IMR-90 (cell line): Measurements from ENCODE around the gene FAM177A1. TPM values are rescaled to one million over a fixed set of nuclear protein-coding genes. Genes with fewer than 3 reads are reported as not detected.

Experiments used
- ATAC-seq: fragments of 200-7000 bp; cut with Tn5 transposase; 2 replicates; pipeline ENCODE4 v1.9.1; 2020; ENCODE audit warnings: low read depth, mild to moderate bottlenecking, moderate library complexity
- BruUV-seq: library from RNA; stranded (reverse); fragments of 400-500 nt; replicated peaks from 2 replicates; lab custom pipeline; 2021; lab: Mats Ljungman, UMichigan
- CTCF ChIA-PET: fragments of 300-600 bp; formaldehyde crosslinking; extraction: SDS; loops from one replicate; lab custom pipeline; 2021; ENCODE audit warnings: antibody characterized with exemption; lab: Yijun Ruan, JAX
- POLR2A ChIA-PET: fragments of 300-600 bp; sonication (Branson Sonifier 250); formaldehyde crosslinking; loops from one replicate; lab custom pipeline; 2022; ENCODE audit warnings: antibody characterized with exemption; ENCODE audit not compliant: unreplicated experiment; lab: Charles Lee
- DNase-seq: peaks from one replicate; pipeline ENCODE4 v3.0.0; 2013
- H2AFZ ChIP-seq: replicated peaks from 2 replicates; pipeline ENCODE3; 2013; ENCODE audit warnings: low read length, mild to moderate bottlenecking; ENCODE audit not compliant: poor library complexity
- H2AK5ac ChIP-seq: 2 replicates; pipeline ENCODE4 v1.6.1; 2013; ENCODE audit warnings: low read depth, low read length, inconsistent platforms
- H2AK9ac ChIP-seq: replicated peaks from 2 replicates; pipeline ENCODE3; 2013; ENCODE audit warnings: mild to moderate bottlenecking, low read depth, low read length, moderate library complexity; ENCODE audit not compliant: poor library complexity
- H2BK120ac ChIP-seq: 2 replicates; pipeline ENCODE4 v1.6.1; 2013; ENCODE audit warnings: low read depth, low read length, inconsistent platforms
- H2BK15ac ChIP-seq: 3 replicates; pipeline ENCODE4 v1.6.1; 2013; ENCODE audit warnings: low read depth, low read length, inconsistent platforms
- H2BK20ac ChIP-seq: 2 replicates; pipeline ENCODE4 v1.6.1; 2013; ENCODE audit warnings: low read depth, mild to moderate bottlenecking, inconsistent platforms, low read length, moderate library complexity
- H2BK5ac ChIP-seq: 2 replicates; pipeline ENCODE4 v1.6.1; 2013; ENCODE audit warnings: mild to moderate bottlenecking, low read depth, low read length, inconsistent platforms; ENCODE audit not compliant: poor library complexity, severe bottlenecking
- H3K14ac ChIP-seq: replicated peaks from 2 replicates; pipeline ENCODE4 v1.6.1; 2013; ENCODE audit warnings: low read depth, low read length, inconsistent platforms
- H3K18ac ChIP-seq: 2 replicates; pipeline ENCODE4 v1.6.1; 2013; ENCODE audit warnings: low read depth, low read length, control low read depth
- H3K23ac ChIP-seq: 2 replicates; pipeline ENCODE4 v1.6.1; 2013; ENCODE audit warnings: low read depth, low read length, inconsistent platforms
- H3K27ac ChIP-seq: 2 replicates; pipeline ENCODE4 v1.5.1; 2013; ENCODE audit warnings: mild to moderate bottlenecking, control low read depth, low read length; ENCODE audit not compliant: insufficient read depth
- H3K27me3 ChIP-seq: 2 replicates; pipeline ENCODE4 v1.6.1; 2013; ENCODE audit warnings: low read length; ENCODE audit not compliant: control insufficient read depth, insufficient read depth
- H3K36me3 ChIP-seq: 2 replicates; pipeline ENCODE4 v1.6.1; 2013; ENCODE audit warnings: low read length, mixed read lengths; ENCODE audit not compliant: control insufficient read depth, insufficient read depth
- H3K4ac ChIP-seq: 2 replicates; pipeline ENCODE4 v1.6.1; 2013; ENCODE audit warnings: low read depth, low read length, inconsistent platforms
- H3K4me1 ChIP-seq: 2 replicates; pipeline ENCODE4 v1.6.1; 2013; ENCODE audit warnings: low read length, mixed read lengths; ENCODE audit not compliant: control insufficient read depth, insufficient read depth
- H3K4me2 ChIP-seq: 2 replicates; pipeline ENCODE4 v1.6.1; 2013; ENCODE audit warnings: low read depth, mild to moderate bottlenecking, control low read depth, low read length, moderate library complexity
- H3K4me3 ChIP-seq: 2 replicates; pipeline ENCODE4 v1.5.1; 2013; ENCODE audit warnings: low read depth, mild to moderate bottlenecking, control low read depth, low read length, moderate library complexity; ENCODE audit not compliant: insufficient read depth
- H3K56ac ChIP-seq: 2 replicates; pipeline ENCODE4 v1.6.1; 2013; ENCODE audit warnings: low read length, inconsistent platforms; ENCODE audit not compliant: insufficient read depth; ENCODE audit errors: extremely low read depth
- H3K79me1 ChIP-seq, 2 experiments: 2 replicates each; pipeline ENCODE4 v1.6.1; 2013; ENCODE audit warnings: low read length in 2 of 2, inconsistent platforms in 1 of 2, low read depth in 1 of 2
- H3K9ac ChIP-seq: 2 replicates; pipeline ENCODE4 v1.6.1; 2013; ENCODE audit warnings: low read depth, low read length, control low read depth
- H3K9me1 ChIP-seq: 2 replicates; pipeline ENCODE4 v1.6.1; 2013; ENCODE audit warnings: low read length, inconsistent platforms; ENCODE audit not compliant: insufficient read depth
- H3K9me3 ChIP-seq: 2 replicates; pipeline ENCODE4 v1.6.1; 2013; ENCODE audit warnings: low read length; ENCODE audit not compliant: control insufficient read depth, insufficient read depth
- H4K20me1 ChIP-seq: 2 replicates; pipeline ENCODE4 v1.6.1; 2013; ENCODE audit warnings: low read length, inconsistent platforms; ENCODE audit not compliant: insufficient read depth
- H4K5ac ChIP-seq: 2 replicates; pipeline ENCODE4 v1.6.1; 2013; ENCODE audit warnings: mild to moderate bottlenecking, low read depth, low read length, control low read depth
- H4K8ac ChIP-seq, 2 experiments: 2 replicates each; pipeline ENCODE4 v1.6.1; 2013; ENCODE audit warnings: low read depth in 2 of 2, low read length in 2 of 2, control low read depth in 1 of 2, inconsistent platforms in 1 of 2
- H4K91ac ChIP-seq: 2 replicates; pipeline ENCODE4 v1.6.1; 2013; ENCODE audit warnings: low read depth, low read length, inconsistent platforms; ENCODE audit not compliant: insufficient read depth
- BHLHE40 ChIP-seq: fragments of 150-350 bp; IDR thresholded peaks from 2 replicates; pipeline ENCODE4 v1.6.1; 2016; ENCODE audit warnings: mild to moderate bottlenecking, low read depth, low read length
- CEBPB ChIP-seq: IDR thresholded peaks from 2 replicates; pipeline ENCODE4 v1.6.1; 2012; ENCODE audit warnings: low read depth, low read length, improper control_type of control experiment
- MAZ ChIP-seq: IDR thresholded peaks from 2 replicates; pipeline ENCODE4 v1.6.1; 2012; ENCODE audit warnings: low read depth, mild to moderate bottlenecking, low read length, improper control_type of control experiment, moderate library complexity, borderline replicate concordance
- NFE2L2 ChIP-seq: fragments of 150-350 bp; IDR thresholded peaks from 2 replicates; pipeline ENCODE4 v1.6.1; 2016; ENCODE audit warnings: low read depth, mild to moderate bottlenecking, low read length
- RAD21 ChIP-seq: IDR thresholded peaks from 2 replicates; pipeline ENCODE4 v1.6.1; 2012; ENCODE audit warnings: low read length, improper control_type of control experiment
- SMC3 ChIP-seq: fragments of 150-350 bp; IDR thresholded peaks from 2 replicates; pipeline ENCODE4 v1.6.1; 2016; ENCODE audit warnings: low read depth, mild to moderate bottlenecking, antibody characterized with exemption, low read length, moderate library complexity
- WGBS, 2 experiments: methylation state at CpG; one replicate each; pipeline versions ENCODE4 v1.1.5 to v1.1.7; 2013; ENCODE audit warnings: missing lambda C conversion rate in 2 of 2; ENCODE audit not compliant: insufficient read length in 1 of 2; ENCODE audit errors: extremely low coverage in 2 of 2; 5-methylcytosine and 5-hydroxymethylcytosine counted together
- dilution Hi-C: fragments of 300-500 bp; cut with HindIII; formaldehyde crosslinking; loops from one replicate; pipeline ENCODE4 v1.14.3; 2018; ENCODE audit warnings: low sequenced_read_pairs; ENCODE audit not compliant: unreplicated experiment
- in situ Hi-C: fragments of 300-500 bp; cut with MboI; formaldehyde crosslinking; loops from 3 replicates; pipeline ENCODE4 v1.14.3; 2019; ENCODE audit warnings: low sequenced_read_pairs, inconsistent platforms, mixed read lengths
- intact Hi-C: fragments of 100-400 bp; cut with micrococcal nuclease; formaldehyde crosslinking; loops from 2 replicates; pipeline ENCODE4 v1.10.0; 2022
- polyA plus RNA-seq, 3 experiments: library from polyadenylated mRNA; depleted of rRNA; stranded (reverse); fragments of >200 nt; gene quantifications; 2 replicates each; pipeline ENCODE4 v1.2.3, GENCODE V29; 2012; ENCODE audit warnings: low replicate concordance in 1 of 3
- total RNA-seq: library from RNA; depleted of rRNA; stranded (reverse); fragments of >200 nt; gene quantifications from 2 replicates; pipeline ENCODE4 v1.2.3, GENCODE V29; 2012
- TF ChIP-seq, protein P1 (sequence below): conservative IDR thresholded peaks from 2 replicates; pipeline ENCODE4 v1.5.1; 2012; ENCODE audit warnings: mild to moderate bottlenecking, low read depth, low read length, improper control_type of control experiment

The FAM177A1 gene
- total and polyA plus RNA-seq, 2 of the 4 experiments (the other 2 are of a cell fraction) = 18.5 to 33.4 TPM

DNA sequence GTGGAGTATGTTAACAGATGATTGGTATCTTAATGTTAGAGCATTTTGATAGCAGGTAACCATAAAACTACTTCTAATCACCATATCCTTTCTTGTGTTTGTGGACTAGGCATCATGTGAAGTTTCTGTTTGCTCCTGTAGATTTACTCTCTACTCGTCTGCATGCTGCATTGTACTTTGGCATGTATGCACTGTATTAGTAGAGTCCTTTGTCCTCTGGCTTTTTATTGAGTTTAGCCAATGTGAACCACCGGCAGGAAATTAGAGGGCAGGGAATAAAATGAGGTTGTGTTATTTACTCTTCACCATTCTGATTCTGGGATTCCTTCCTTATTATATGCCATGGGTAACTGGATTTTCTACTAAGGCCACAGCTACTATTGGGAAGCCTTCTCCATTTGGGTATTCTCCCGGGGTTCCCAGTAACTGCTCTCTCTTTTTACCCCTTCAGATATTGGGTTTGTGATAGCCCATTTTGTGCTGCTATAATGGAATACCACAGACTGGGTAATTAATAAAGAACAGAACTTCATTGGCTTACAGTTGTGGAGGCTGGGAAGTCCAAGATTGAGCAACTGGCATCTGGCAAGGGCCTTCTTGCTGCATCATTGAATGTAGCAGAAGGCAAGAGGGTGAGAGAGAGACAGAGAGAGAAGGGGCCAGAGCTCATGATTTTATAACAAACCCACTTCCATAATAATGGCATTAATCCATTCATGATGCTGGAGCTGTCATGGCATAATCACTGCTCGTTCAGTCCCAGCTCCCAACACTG, 22.4 kb downstream of the FAM177A1 start:
- DNase-seq (peak; percentile 37), ATAC-seq (no peak)
- Histone ChIP-seq H3K79me1 (peaks cover 0 to 18% of the 10 kb centered on the region in 2 experiments; a peak in 3 of 4 replicates), H3K56ac (no peak overlapping the region), H3K9ac (no peak overlapping the region), H4K91ac (no peak overlapping the region), H2AFZ (no peak overlapping the region), H3K9me1 (no peaks in the 10 kb centered on the region), H3K23ac (no peak overlapping the region), H2BK15ac (no peak overlapping the region), H3K9me3 (no peaks in the 10 kb centered on the region), H3K14ac (no peak overlapping the region), H3K27ac (no peak overlapping the region), H2BK20ac (no peak overlapping the region), H3K4ac (no peak overlapping the region), H3K18ac (no peak overlapping the region), H4K20me1 (no peaks in the 10 kb centered on the region), H2BK120ac (no peak overlapping the region), H2BK5ac (peak overlapping the region; percentile 67), H4K5ac (no peak overlapping the region), H3K27me3 (no peaks in the 10 kb centered on the region), H2AK9ac (no peak overlapping the region), H3K36me3 (peaks cover 10% of the 10 kb centered on the region), H3K4me1 (no peaks in the 10 kb centered on the region), H3K4me3 (no peak overlapping the region), H4K8ac (no peak overlapping the region), H3K4me2 (no peak overlapping the region), H2AK5ac (no peak overlapping the region)
- BruUV-seq = no TSS peak
- POLR2A ChIA-PET = no interaction called here
- in situ Hi-C loops (no loop called here), dilution Hi-C loops (no loop called here), intact Hi-C loops (no loop called here)
- TF ChIP-seq BHLHE40 (no peak), CEBPB (peak; percentile 21; the same call in 1 of the 2 replicates), RAD21 (no peak), MAZ (no peak), NFE2L2 (no peak), SMC3 (no peak)
- TF ChIP-seq, protein P1, sequence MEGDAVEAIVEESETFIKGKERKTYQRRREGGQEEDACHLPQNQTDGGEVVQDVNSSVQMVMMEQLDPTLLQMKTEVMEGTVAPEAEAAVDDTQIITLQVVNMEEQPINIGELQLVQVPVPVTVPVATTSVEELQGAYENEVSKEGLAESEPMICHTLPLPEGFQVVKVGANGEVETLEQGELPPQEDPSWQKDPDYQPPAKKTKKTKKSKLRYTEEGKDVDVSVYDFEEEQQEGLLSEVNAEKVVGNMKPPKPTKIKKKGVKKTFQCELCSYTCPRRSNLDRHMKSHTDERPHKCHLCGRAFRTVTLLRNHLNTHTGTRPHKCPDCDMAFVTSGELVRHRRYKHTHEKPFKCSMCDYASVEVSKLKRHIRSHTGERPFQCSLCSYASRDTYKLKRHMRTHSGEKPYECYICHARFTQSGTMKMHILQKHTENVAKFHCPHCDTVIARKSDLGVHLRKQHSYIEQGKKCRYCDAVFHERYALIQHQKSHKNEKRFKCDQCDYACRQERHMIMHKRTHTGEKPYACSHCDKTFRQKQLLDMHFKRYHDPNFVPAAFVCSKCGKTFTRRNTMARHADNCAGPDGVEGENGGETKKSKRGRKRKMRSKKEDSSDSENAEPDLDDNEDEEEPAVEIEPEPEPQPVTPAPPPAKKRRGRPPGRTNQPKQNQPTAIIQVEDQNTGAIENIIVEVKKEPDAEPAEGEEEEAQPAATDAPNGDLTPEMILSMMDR = no peak
- WGBS, 2 experiments = 100% methylated on average over 1 of the region's 4 CpGs; no CpG with 5 or more reads in 1 of the 2 experiments
- CTCF ChIA-PET = interaction anchor here (1.3 kb wide), 1 partner anchor 23 kb away, joined by 3 read pairs; the partner anchor contains the start of gene FAM177A1
